Subcutaneous abdominal adipose tissue (tissue), 5 donors: ENCODE measurements around the gene NSF.
"Not testable (repeated sequence)": the region's sequence is repeated elsewhere in the genome, so short reads cannot be mapped to it uniquely, and the experiment has no call there.

ENCODE experiments used
- H3K27ac ChIP-seq: one replicate; pipeline ENCODE4 v1.7.0; 2013; ENCODE audit warnings: low read depth, mild to moderate bottlenecking, inconsistent platforms, low read length, moderate library complexity
- H3K27me3 ChIP-seq, 5 donors: one replicate each; pipeline ENCODE4 v1.7.0; 2013; ENCODE audit warnings: low read length in 5 of 5, inconsistent platforms in 1 of 5; ENCODE audit not compliant: control insufficient read depth in 5 of 5, insufficient read depth in 4 of 5
- H3K36me3 ChIP-seq, 5 donors: one replicate each; pipeline ENCODE4 v1.7.0; 2013; ENCODE audit warnings: low read length in 5 of 5; ENCODE audit not compliant: control insufficient read depth in 5 of 5, insufficient read depth in 5 of 5
- H3K4me1 ChIP-seq, 5 donors: one replicate each; pipeline ENCODE4 v1.7.0; 2013; ENCODE audit warnings: low read length in 5 of 5, mild to moderate bottlenecking in 3 of 5, moderate library complexity in 1 of 5; ENCODE audit not compliant: control insufficient read depth in 5 of 5, insufficient read depth in 5 of 5
- H3K4me3 ChIP-seq, 5 donors: one replicate each; pipeline ENCODE4 v1.7.0; 2013; ENCODE audit warnings: low read length in 5 of 5, low read depth in 1 of 5
- H3K9ac ChIP-seq, 5 donors: one replicate each; pipeline ENCODE4 v1.7.0; 2013; ENCODE audit warnings: low read length in 5 of 5, mild to moderate bottlenecking in 4 of 5, moderate library complexity in 3 of 5
- H3K9me3 ChIP-seq, 5 donors: one replicate each; pipeline ENCODE4 v1.7.0; 2013; ENCODE audit warnings: low read length in 5 of 5; ENCODE audit not compliant: control insufficient read depth in 5 of 5
- donor health status: healthy.
- donor health status: healthy.
- donor health status: healthy.
- donor health status: healthy.
- donor health status: healthy.

The NSF gene

GRCh38 chr17:46628753-46629436, 38.4 kb downstream of the NSF start:
- H3K9ac ChIP-seq, H3K4me1 ChIP-seq, H3K36me3 ChIP-seq, H3K9me3 ChIP-seq, H3K27me3 ChIP-seq, H3K4me3 ChIP-seq, H3K27ac ChIP-seq: not testable (repeated sequence)

- not testable (repeated sequence) for H3K4me3 ChIP-seq, H3K4me1 ChIP-seq, H3K9me3 ChIP-seq, H3K27ac ChIP-seq, H3K36me3 ChIP-seq, H3K9ac ChIP-seq, H3K27me3 ChIP-seq
Observed at GRCh38 chr17:46632146-46632545, 41.7 kb downstream of the NSF start.

GRCh38 chr17:46634844-46635243, 44.4 kb downstream of the NSF start:
- H3K36me3 ChIP-seq, H3K9ac ChIP-seq, H3K27me3 ChIP-seq, H3K4me1 ChIP-seq, H3K4me3 ChIP-seq, H3K9me3 ChIP-seq, H3K27ac ChIP-seq: not testable (repeated sequence)

GRCh38 chr17:46641861-46642656, 51.6 kb downstream of the NSF start:
- H3K27ac ChIP-seq, H3K36me3 ChIP-seq, H3K9me3 ChIP-seq, H3K4me3 ChIP-seq, H3K9ac ChIP-seq, H3K27me3 ChIP-seq, H3K4me1 ChIP-seq: not testable (repeated sequence)

GRCh38 chr17:46647251-46647650, 56.8 kb downstream of the NSF start:
- H3K4me1 ChIP-seq, H3K27ac ChIP-seq, H3K9ac ChIP-seq, H3K27me3 ChIP-seq, H3K4me3 ChIP-seq, H3K9me3 ChIP-seq, H3K36me3 ChIP-seq: not testable (repeated sequence)

- H3K36me3 ChIP-seq, H3K4me3 ChIP-seq, H3K27me3 ChIP-seq, H3K9ac ChIP-seq, H3K4me1 ChIP-seq, H3K9me3 ChIP-seq, H3K27ac ChIP-seq: not testable (repeated sequence)
Observed at GRCh38 chr17:46647688-46648278, 57.3 kb downstream of the NSF start.

GRCh38 chr17:46649246-46649645, 58.8 kb downstream of the NSF start:
- H3K9me3 ChIP-seq, H3K27ac ChIP-seq, H3K27me3 ChIP-seq, H3K4me3 ChIP-seq, H3K36me3 ChIP-seq, H3K9ac ChIP-seq, H3K4me1 ChIP-seq: not testable (repeated sequence)

- not testable (repeated sequence) for H3K4me3 ChIP-seq, H3K27me3 ChIP-seq, H3K9me3 ChIP-seq, H3K4me1 ChIP-seq, H3K9ac ChIP-seq, H3K27ac ChIP-seq, H3K36me3 ChIP-seq
Observed at GRCh38 chr17:46652024-46652643, 61.7 kb downstream of the NSF start.

GRCh38 chr17:46658235-46658634, 67.8 kb downstream of the NSF start:
- H3K36me3 ChIP-seq, H3K9me3 ChIP-seq: not testable (repeated sequence)

GRCh38 chr17:46659702-46660101, 69.2 kb downstream of the NSF start:
- H3K27me3 ChIP-seq, H3K27ac ChIP-seq, H3K4me3 ChIP-seq, H3K4me1 ChIP-seq, H3K9me3 ChIP-seq, H3K36me3 ChIP-seq, H3K9ac ChIP-seq: not testable (repeated sequence)

More at GRCh38 chr17:46658235-46658634, 67.8 kb downstream of the NSF start:
- not testable (repeated sequence) for H3K4me1 ChIP-seq, H3K4me3 ChIP-seq, H3K9ac ChIP-seq, H3K27me3 ChIP-seq, H3K27ac ChIP-seq
